Ureter (tissue), 1 donor: ENCODE results near the gene KNOP1. TPM values are rescaled to one million over a fixed set of nuclear protein-coding genes. Genes with fewer than 3 reads are reported as not detected.
"Not testable (repeated sequence)": the region's sequence is repeated elsewhere in the genome, so short reads cannot be mapped to it uniquely, and the experiment has no call there.

Experiments
- DNase-seq: peaks from one replicate; pipeline ENCODE4 v3.0.0-alpha.2; 2020; ENCODE audit warnings: low spot score
- total RNA-seq: library from RNA; stranded (reverse); gene quantifications from one replicate; pipeline ENCODE4 v1.2.4, GENCODE V29; 2023
- donor health status: DM: yes; HTN: yes; CAD: no.

Gene KNOP1
- total RNA-seq, 1 donor from 2014 or later: 27.4 TPM

DNA sequence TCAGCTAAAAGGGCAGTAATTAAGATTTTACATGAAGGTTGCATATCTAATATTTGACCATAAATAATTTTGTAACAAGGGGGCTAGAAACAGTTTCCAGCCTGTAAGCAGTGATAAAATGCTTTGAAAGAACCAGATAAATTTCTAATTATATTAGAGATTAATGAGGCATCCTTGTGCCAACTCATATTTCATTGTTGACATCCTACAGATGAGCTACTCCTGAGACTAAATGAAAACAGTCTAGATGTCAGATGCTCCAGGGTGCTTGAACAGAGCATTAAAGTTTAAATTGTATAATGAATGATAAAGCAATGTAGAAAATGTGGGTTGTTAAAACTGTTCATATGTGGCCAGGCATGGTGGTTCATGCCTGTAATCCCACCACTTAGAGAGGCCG lies 23.3 kb upstream of the KNOP1 start:
- no peak for DNase-seq

DNA sequence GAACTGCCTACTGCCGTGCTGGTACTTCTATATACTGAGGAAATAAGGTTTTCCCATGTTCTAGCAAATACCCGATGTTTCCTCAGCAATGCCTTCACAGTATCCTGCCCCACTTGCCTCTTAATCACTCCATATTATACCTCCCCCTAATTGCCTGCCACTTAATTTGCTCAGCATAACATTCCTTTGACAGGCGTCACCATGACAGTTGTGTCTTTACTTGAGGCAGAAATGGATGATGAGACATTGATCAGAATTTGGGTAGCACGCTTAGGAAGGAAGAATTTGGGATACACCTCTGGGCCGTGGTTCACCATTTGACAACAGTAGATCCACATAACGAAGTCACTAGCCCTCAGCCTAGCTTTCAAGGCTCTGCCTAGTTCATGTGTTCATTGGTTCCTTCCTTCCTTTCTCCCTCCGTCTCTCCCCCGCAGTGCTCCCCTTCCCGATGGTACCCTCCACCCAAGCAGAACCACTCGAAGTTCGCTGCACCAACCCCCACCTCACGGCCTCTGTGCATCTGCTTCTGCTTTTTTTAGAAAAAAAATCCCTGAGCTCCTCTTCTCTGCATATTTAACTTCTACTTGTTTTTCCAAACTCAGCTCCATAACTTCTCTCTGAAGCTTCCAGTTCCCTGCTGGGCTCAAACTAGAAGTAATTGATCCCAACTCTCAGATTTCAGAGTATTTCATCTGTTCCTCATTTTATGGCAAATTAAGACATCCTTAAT lies 19.4 kb upstream of the KNOP1 start:
- DNase-seq: no peak

DNA sequence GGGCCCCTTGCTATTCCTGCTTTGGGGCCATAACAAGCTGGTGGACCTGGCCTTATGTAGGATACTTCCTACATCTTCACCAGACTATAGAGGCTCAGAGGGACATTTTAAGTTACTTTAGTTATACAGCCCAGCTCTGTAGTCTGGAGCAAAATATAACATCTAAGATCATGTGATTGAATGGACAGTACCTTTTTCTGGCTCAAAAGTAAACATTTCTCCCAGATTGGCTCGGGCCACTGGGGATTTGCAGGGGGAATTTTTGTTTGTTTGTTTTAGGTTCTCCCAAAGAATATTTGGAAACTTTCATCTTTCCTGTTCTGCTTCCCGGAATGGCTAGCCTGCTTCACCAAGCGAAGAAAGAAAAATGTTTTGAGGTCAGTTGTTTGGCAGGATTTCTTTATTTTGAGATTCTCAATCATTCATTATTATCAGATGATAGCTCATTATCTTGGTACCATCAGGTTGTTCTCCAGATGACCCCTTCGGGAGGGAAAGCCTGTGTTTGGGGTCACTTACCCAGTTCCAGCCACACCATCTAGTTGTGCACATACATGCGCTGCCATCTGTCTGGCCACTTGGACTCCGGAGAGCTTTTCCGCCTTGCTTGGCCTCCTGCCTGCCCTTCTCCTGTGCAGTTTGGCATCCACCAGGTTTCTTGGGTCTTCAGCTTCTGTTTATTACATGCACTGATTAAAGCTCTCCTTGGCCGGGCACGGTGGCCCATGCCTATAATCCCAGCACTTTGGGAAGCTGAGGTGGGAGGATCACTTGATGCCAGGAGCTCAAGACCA lies 17.2 kb upstream of the KNOP1 start:
- DNase-seq: no peak

DNA sequence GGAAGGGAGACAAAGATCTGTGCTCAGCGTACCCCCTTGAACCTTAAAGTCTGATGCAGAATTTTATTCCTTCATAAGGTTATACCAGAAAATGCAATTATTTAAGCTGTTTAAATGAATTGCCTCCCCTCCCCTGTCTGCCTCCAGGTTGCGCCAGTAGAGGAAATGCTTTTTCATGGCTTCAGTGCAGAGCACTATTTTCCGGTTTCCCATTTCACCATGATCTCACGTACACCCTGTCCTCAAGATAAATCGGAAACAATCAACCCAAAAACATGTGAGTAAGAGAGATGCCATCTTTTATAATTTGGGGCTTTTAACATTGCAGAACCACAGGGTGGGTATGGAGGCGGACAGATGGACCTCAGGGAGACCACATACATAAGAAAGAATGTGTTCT lies 15.5 kb upstream of the KNOP1 start:
- DNase-seq: no peak

DNA sequence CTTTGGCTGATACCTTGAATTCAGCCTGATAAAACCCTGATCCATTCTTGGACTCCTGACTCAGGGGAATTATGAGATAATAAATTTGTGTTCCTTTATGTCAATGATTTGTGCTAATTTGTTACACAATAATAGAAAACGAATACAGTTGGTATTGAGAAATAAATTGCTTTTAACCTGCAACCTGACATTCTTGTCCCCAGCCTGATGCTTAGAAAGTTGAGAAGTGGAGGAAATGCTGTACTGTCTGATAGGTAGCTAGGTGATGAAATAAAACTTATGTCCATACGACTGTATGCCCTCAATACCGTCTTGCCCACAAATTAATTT lies 10.6 kb upstream of the KNOP1 start:
- DNase-seq: no peak

DNA sequence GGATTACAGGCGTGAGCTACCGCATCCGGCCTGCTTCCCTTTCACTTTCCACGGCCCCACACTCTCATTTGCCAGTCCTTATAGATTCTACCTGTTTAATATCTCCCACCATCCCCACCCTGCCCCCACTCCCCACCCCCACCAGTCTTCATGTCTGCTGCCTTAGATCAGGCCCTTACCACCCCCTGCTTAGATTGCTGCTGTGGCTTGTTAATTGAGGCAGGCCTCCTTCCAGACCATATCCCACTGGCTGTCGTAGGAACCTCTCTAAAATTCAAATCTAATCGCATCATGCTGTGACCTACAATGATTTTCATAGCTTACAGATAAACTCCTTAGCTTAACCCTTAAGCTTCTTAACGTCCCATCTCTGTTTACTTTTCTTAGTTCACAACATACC lies 5.0 kb upstream of the KNOP1 start:
- no peak for DNase-seq

DNA sequence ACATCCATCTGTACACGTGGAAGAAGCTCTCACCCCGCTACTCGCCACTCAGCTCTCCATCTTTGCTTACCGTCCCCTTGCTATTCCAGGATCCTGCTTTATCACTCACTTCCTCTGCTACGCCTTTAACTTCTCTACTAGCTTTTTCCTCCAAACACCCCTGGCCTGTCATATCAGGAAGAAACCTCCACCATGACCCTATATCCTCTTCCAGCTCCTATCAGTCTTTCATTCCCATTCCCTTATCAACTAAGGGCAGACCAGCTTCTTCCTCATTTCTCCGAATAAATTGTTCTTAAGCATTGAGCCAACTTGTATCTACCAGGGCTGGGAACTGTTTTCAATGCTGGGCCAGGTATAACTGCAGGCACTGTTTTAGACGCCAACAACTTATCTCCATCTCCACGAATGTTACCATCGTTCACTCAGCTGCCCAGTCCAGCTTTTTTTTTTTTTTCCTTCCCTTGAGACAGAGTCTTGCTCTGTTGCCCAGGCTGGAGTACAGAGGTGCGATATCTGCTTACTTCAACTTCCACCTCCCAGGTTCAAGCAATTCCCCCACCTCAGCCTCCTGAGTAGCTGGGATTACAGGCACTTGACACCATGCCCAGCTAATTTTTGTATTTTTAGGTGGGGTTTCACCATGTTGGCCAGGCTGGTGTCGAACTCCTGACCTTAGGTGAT lies 4.4 kb upstream of the KNOP1 start:
- no peak for DNase-seq

DNA sequence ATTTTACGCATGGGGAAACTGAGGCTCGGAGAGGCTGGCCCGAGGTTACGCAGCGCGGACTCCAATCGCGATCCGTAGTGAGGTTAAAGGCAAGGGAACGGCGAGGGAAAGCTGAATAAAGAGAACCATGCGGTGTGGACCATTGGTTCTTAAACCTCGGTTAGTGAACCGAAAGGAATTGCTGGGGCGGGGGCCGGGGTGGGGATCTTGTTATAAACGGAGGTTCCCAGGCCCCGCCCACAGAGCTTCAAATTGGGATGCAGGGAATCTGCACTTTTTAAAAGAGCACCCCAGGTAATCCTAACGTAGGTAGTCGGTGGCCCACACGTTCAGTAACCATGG lies 568 bp upstream of the KNOP1 start:
- no peak for DNase-seq

DNA sequence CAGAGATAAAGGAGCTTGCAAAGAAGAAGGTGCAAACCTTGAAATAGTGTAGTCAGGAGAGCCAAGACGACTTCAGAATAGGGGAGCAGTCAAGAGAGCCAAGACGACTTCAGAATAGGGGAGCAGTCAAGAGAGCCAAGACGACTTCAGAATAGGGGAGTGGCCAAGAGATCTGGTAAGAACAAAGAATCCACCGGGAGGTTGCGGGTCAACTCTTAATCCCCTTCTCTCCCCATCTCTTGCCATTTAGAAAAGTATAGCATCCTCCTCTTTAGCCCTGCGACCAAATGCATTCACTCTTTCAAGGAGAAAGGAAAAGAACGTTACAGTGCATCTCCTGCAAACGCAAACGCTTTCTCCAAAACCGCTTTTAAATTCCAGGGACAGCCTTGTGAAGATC lies 713 bp downstream of the KNOP1 start:
- DNase-seq: no peak

DNA sequence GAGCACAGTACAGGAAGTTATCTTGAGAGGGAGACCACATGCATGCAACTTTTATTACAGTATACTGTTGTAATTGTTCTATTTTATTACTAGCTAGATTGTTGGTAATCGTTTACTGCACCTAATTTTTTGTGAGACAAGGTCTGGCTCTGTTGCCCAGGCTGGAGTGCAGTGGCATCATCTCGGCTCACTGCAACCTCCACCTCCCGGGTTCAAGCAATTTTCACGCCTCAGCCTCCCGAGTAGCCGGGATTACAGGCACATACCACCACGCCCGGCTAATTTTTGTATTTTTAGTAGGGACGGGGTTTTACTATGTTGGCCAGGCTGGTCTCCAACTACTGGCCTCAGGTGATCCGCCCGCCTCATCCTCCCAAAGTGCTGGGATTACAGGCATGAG lies 1.3 kb downstream of the KNOP1 start:
- DNase-seq: not testable (repeated sequence)

DNA sequence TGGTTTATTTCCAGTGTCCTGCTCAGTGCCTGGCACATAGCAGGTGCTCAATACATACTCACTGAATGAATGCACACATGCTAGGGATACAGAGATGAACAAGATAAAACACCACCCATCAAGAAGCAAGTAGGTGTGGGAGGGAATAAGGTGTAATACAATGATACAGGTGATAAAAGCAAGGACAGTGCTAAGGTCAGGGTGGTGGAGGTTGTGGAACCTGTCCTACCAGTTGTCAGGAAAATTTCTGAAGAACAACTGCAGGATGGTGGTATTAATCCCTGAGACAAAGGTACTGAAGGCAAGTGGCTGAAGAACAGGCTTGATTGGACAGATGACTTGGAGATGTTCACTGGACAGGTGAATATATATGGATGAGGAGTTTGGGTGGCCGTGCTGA lies 1.8 kb downstream of the KNOP1 start:
- DNase-seq: no peak

DNA sequence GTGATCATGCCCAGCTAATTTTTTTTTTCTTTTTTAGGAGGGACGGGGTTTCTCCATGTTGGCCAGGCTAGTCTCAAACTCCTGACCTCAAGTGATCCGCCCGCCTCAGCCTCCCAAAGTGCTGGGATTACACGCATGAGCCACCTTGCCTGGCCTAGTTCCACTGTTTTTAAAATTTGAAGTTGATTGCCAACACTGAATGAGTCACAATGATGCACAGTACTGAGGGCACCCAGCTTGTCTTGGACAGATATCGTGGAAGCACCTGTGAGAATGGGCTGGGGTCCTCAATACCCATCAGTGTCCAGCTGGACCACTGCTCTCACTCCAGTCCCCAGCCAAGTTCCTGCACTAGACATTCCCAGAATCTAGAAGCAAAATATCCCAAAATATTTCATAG lies 2.5 kb downstream of the KNOP1 start:
- no peak for DNase-seq

DNA sequence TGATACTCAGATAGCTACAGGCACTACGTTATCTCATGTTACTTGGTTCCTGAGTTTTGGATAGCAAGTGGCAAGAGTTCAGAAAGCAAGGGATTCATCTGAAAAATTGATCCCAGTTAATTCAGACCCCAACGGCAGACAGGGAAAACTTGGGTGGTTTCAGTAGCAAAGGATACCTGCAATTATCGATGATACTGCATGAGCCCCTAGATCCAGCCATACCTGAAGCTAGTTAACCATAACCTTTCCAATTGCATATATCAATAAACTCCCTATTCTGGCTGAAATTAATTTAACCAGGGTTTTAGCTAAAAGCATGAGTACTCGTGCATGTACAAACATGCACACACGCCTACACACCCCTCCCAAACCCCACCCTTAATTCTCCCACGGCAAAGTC lies 4.3 kb downstream of the KNOP1 start:
- no peak for DNase-seq

DNA sequence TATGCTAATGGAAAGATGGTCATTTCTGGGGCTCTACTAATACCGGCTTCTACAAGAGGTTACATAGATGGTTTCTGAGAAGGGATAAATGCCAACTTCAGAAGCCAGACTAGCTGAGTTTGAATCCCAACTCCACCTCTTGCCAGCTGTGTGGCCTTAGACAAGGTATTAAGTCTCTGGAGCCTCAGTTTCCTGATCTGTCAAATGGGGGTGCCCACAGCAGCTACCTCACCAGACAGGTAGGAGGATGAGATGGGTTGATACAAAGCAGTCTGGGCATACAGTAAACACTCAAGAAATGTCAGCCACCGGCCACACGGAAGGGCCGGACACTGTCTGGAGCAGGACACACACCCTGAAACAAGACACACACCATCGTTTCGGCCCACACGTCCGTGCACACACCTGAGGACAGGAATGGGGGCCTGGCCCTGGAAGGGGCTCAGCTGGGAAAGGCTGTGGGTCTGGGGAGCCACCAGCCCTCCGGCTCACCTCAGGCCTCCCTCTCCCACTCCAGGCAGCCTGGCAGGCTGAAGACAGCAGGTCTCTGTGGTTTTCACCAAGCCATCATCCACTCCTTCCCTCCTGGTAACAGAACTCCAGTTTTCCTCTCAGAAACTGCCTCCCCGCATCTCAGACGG lies 5.5 kb downstream of the KNOP1 start:
- no peak for DNase-seq

DNA sequence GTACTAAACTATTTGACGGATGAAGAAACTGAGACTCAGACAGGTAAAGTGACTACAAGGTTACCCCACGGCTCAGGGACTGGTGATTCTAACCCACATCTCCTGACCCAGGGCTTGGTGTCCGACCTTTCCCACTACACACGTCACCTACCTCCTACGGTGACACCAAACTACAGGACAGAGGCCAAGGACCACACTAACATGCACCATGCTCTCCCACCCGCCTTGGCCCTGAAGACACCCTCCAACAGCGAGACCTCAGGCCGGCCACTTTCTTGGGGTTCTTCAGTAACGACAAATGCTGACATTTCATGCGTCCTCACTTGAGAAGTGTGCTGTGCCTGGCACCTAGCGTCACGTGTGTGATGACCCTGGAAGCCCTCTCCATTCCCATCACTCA lies 6.4 kb downstream of the KNOP1 start:
- DNase-seq: no peak

DNA sequence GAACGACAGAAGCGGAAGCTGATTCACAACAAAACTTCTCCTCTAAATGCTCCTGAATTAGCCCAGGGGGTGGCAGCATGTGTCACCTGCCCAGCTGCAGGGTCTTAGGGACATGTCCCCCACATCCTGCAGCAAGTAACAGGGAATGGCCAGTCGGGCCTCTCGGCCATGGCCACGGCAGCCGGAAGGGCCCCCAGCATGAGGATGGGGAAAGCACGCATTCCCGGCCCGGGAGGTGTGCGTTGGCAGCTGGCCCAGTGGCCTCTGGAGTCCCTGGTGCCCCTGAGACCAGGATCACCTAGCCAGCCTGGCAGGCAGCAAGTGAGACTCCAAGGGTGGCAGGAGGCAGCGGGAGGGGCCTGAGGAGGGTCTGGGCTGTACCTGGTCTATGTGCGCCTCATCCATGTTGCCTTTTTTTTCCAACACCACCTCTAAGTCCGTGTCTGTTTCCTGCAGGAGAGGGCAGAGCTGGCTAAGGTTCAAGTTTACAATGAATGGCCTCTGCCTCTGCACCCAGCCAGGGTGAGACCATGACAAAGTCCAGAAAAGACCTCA lies 7.0 kb downstream of the KNOP1 start:
- DNase-seq: no peak

DNA sequence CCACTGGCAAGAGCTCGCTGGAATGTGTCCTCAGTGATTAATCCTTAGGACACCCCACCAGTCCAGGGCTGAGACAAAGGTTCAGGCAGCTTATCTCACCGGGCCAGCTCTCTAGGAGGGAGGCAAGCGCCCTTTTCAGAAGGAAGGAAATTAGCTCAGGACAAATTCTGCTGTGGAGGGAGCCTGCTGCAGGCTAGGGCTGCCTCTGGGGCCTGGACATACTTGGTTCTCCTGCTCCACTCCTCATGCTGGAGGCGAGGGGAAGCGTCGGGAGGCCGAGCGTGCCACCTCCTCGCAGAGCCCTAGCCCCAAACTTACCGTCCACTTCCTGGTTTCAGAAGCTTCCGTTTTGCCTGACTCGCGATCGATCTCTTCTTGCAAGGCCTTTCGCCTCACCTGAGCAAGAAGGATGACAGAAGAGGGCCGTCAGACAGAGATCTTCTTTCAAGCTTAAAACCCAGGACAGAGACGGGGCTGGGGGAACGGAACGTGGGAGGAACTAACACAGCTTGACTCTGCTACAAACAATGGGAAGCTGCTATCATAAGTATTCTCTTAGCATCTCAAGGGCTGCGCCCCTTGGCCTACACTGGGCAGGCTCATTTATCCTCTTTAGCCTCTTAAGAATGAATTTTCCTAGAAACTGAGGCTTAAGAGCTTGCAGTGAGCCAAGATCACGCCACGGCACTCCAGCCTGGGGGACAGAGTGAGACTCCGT lies 7.7 kb downstream of the KNOP1 start:
- no peak for DNase-seq

DNA sequence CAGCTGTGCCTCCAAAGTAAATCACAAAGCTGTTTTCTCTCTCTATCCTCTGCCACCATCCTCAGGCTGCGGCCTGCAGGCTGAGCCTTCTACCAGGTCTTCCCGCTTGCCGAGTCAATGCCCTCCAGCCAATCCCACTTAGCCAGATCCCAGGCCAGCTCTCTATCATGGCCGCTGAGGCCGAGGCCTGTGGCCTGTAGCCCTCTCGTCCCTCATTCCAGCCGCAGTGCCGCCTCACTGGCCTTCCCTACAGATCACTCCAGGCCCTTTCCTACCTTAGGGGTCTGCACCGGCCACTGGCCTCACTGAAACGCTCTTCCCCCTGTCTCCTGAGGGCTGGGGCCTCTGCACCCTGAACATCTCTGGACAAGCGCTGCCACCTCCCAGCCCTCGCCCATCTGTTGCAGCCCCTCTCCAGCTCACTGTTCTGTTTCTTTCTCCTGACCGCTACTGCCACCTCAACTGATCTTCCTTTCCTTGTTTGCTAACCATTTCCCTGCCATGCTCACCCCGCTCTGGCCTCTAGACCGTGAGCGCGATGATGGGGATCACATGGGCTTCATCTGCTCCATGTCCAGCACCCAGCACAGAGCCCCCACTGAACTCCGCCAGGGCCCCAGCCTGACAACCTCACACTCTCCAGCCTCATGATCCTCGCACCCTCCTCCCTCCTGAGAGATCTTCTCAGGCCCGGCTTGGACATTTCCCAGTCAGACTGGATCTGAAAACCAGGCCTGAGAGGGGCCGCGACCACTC lies 8.5 kb downstream of the KNOP1 start:
- no peak for DNase-seq

DNA sequence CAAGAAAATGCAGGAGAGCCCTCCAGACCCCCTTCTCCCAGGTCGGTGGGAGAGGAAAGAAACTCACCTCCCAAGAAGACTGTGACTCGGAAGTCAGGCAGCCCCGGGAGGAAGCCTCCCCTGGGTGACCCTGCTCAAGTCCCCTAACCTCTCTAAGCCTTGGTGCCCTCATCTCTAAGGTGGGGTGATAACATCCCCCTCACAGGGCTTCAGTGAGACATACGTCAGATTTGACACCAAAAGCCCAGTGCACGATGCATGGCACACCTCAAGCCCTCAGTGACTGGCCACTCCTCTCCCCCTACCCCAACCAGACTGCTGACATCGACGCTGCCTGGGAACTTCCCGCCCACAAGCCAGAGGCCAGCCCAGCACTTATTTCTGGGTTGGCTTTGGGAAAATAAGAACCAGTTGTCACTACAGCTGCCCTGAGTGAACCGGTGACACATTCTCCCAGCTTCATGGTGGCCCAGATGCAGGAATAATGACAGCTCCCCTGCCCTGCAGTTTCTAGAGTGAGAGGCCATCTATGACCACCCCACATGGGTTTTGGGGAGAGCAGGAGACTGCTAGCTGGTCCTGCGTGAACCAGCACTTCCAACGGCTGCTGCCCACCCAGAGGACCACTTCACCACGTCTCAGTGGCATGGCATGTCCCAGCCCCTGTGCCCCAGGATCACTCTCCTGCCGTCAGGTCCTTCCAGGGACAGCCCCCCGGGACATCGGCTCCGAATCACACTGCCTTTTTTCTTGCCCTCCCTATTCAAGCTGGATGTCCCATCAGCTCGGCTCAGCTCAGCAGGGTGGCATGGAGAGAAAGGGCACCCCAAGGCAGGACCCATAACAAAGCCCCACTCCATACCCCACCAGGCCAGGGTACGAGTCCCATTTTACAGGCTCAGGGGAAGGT lies 9.5 kb downstream of the KNOP1 start:
- no peak for DNase-seq
